Osteoblast (primary cell): ENCODE data around the gene RPN2. TPM values are rescaled to one million over a fixed set of nuclear protein-coding genes. Genes with fewer than 3 reads are reported as not detected.

Experiments
- DNase-seq: peaks from one replicate; pipeline ENCODE4 v3.0.0; 2011; ENCODE audit warnings: low spot score, mixed read lengths; ENCODE audit not compliant: insufficient read length; ENCODE audit errors: missing footprints
- H2AFZ ChIP-seq: 2 replicates; pipeline ENCODE4 v1.6.0; 2011; ENCODE audit warnings: mild to moderate bottlenecking, low read length
- H3K27ac ChIP-seq: 2 replicates; pipeline ENCODE4 v1.5.1; 2011; ENCODE audit warnings: mild to moderate bottlenecking, low read depth, low read length, moderate library complexity
- H3K27me3 ChIP-seq: 2 replicates; pipeline ENCODE4 v1.6.0; 2012; ENCODE audit warnings: mild to moderate bottlenecking, control low read depth, inconsistent platforms, low read length, moderate library complexity; ENCODE audit not compliant: insufficient read depth
- H3K36me3 ChIP-seq: 2 replicates; pipeline ENCODE4 v1.5.1; 2011; ENCODE audit warnings: mild to moderate bottlenecking, low read length, control low read depth, moderate library complexity; ENCODE audit not compliant: insufficient read depth
- H3K4me1 ChIP-seq: 2 replicates; pipeline ENCODE4 v1.5.1; 2011; ENCODE audit warnings: mild to moderate bottlenecking, low read length, control low read depth, moderate library complexity; ENCODE audit not compliant: insufficient read depth
- H3K4me2 ChIP-seq: 2 replicates; pipeline ENCODE4 v1.6.0; 2011; ENCODE audit warnings: mild to moderate bottlenecking, low read length; ENCODE audit not compliant: insufficient read depth
- H3K4me3 ChIP-seq: fragments of 200-600 bp; sonication (generic); 3 replicates; pipeline ENCODE4 v1.5.1; 2012; ENCODE audit warnings: mild to moderate bottlenecking, low read length, inconsistent platforms; ENCODE audit not compliant: insufficient read depth
- H3K79me2 ChIP-seq: 2 replicates; pipeline ENCODE4 v1.6.0; 2012; ENCODE audit warnings: mild to moderate bottlenecking, low read length, control low read depth, inconsistent platforms; ENCODE audit not compliant: insufficient read depth
- H3K9me3 ChIP-seq: 2 replicates; pipeline ENCODE4 v1.5.1; 2011; ENCODE audit warnings: low read depth, low read length, control low read depth
- H4K20me1 ChIP-seq: 2 replicates; pipeline ENCODE4 v1.6.0; 2012; ENCODE audit warnings: mild to moderate bottlenecking, low read length, control low read depth; ENCODE audit not compliant: insufficient read depth
- total RNA-seq: library from RNA; depleted of rRNA; stranded (reverse); fragments of >200 nt; gene quantifications from 2 replicates; pipeline ENCODE4 v1.2.3, GENCODE V29; 2012
- TF ChIP-seq, protein P1 (sequence below): IDR thresholded peaks from 2 replicates; pipeline ENCODE4 v1.5.1; 2011; ENCODE audit warnings: mild to moderate bottlenecking, low read depth, low read length, moderate library complexity; ENCODE audit errors: extremely low read depth

Gene RPN2
- total RNA-seq, 1 donor: 213 TPM

DNA sequence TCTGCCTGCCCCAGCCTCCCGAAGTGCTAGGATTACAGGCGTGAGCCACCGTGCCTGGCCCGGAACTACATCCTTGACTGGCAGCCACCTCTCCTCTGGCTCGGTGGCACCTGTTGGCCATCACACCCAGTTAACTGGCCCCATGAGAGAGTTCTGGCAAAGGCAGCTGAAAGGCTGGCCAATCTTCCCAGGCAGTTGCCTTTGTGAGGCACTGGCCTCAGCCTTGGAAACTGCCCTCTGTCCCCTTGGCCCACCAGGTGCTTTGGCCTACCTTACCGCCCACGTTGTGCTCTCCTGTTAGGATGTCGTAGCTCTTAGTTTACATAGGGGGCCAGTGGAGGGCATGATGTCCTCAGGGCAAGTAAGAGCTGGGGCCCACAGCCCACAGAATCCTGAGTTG is 100.7 kb downstream of the RPN2 start:
- peak; percentile 54 for DNase-seq
- no peaks in the 10 kb centered on the region for H3K9me3 ChIP-seq
- TF ChIP-seq, protein P1, sequence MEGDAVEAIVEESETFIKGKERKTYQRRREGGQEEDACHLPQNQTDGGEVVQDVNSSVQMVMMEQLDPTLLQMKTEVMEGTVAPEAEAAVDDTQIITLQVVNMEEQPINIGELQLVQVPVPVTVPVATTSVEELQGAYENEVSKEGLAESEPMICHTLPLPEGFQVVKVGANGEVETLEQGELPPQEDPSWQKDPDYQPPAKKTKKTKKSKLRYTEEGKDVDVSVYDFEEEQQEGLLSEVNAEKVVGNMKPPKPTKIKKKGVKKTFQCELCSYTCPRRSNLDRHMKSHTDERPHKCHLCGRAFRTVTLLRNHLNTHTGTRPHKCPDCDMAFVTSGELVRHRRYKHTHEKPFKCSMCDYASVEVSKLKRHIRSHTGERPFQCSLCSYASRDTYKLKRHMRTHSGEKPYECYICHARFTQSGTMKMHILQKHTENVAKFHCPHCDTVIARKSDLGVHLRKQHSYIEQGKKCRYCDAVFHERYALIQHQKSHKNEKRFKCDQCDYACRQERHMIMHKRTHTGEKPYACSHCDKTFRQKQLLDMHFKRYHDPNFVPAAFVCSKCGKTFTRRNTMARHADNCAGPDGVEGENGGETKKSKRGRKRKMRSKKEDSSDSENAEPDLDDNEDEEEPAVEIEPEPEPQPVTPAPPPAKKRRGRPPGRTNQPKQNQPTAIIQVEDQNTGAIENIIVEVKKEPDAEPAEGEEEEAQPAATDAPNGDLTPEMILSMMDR: no peak
- H2AFZ ChIP-seq: no peak overlapping the region
- H3K4me2 ChIP-seq: no peak overlapping the region
- no peaks in the 10 kb centered on the region for H4K20me1 ChIP-seq
- peaks cover 6% of the 10 kb centered on the region for H3K27me3 ChIP-seq
- H3K4me1 ChIP-seq: peaks cover 10% of the 10 kb centered on the region
- H3K36me3 ChIP-seq: no peaks in the 10 kb centered on the region
- H3K27ac ChIP-seq: no peak overlapping the region
- H3K79me2 ChIP-seq: no peaks in the 10 kb centered on the region
- H3K4me3 ChIP-seq: no peak overlapping the region

GRCh38 chr20:37280403-37280802 is 101.3 kb downstream of the RPN2 start:
- Histone ChIP-seq H3K79me2 (no peaks in the 10 kb centered on the region), H3K9me3 (no peaks in the 10 kb centered on the region), H3K4me2 (no peak overlapping the region), H4K20me1 (no peaks in the 10 kb centered on the region), H3K4me3 (no peak overlapping the region), H2AFZ (no peak overlapping the region), H3K27ac (no peak overlapping the region), H3K27me3 (peaks cover 6% of the 10 kb centered on the region), H3K4me1 (peaks cover 10% of the 10 kb centered on the region), H3K36me3 (no peaks in the 10 kb centered on the region)
- DNase-seq: no peak
- TF ChIP-seq, protein P1: no peak

- H3K27ac ChIP-seq: no peak overlapping the region
- TF ChIP-seq, protein P1: peak; percentile 83
- no peaks in the 10 kb centered on the region for H3K36me3 ChIP-seq
- peak overlapping the region; percentile 85 for H2AFZ ChIP-seq
- H3K27me3 ChIP-seq: peaks cover 6% of the 10 kb centered on the region
- DNase-seq: peak; percentile 81
- no peaks in the 10 kb centered on the region for H4K20me1 ChIP-seq
- H3K4me3 ChIP-seq: no peak overlapping the region
- peak overlapping the region; percentile 17 for H3K4me2 ChIP-seq
- H3K79me2 ChIP-seq: no peaks in the 10 kb centered on the region
- peaks cover 3% of the 10 kb centered on the region for H3K4me1 ChIP-seq
- no peaks in the 10 kb centered on the region for H3K9me3 ChIP-seq
Measured at GRCh38 chr20:37282556-37282955, 103.4 kb downstream of the RPN2 start.

DNA sequence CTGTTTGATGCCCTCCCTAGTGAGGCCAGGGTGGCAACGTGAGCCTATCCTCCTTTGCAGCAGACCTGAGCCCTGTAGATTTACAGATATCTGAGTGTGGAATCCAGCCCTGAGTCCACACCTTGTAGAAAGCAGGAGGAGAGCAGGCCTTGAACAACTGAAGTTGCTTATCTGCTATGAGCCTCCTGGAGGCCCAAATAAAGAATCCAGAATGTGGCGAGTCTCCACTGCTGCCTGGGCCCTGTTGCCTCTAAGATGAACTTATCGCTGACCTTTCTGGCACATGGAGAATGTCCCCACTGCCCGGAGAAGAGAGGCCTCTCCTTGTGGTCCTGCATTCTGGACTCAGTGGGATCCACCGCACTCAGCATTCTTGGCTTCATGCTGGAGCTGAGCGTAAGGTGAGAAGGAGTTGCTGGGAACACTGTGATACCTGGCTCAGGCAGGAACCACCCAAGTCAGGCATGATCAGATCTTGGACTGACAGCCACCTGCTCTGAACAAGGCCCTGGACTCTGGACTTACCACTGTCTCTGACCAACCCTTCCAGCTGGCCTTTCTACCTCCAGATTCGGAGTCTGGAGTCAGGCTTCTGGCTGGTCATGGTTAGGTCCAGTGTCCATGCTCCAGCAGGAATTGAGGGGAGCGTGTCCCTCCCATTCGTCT is 104.5 kb downstream of the RPN2 start:
- no peaks in the 10 kb centered on the region for H3K79me2 ChIP-seq
- no peak overlapping the region for H3K27ac ChIP-seq
- no peaks in the 10 kb centered on the region for H3K9me3 ChIP-seq
- DNase-seq: no peak
- H3K4me3 ChIP-seq: no peak overlapping the region
- peaks cover 3% of the 10 kb centered on the region for H3K4me1 ChIP-seq
- H3K4me2 ChIP-seq: no peak overlapping the region
- no peaks in the 10 kb centered on the region for H3K36me3 ChIP-seq
- no peaks in the 10 kb centered on the region for H4K20me1 ChIP-seq
- peaks cover 6% of the 10 kb centered on the region for H3K27me3 ChIP-seq
- H2AFZ ChIP-seq: peak overlapping the region; percentile 25
- TF ChIP-seq, protein P1: no peak
